IPS-18c (cell line): ENCODE data around the gene TAS2R3.
"Not testable (repeated sequence)": the region's sequence is repeated elsewhere in the genome, so short reads cannot be mapped to it uniquely, and the experiment has no call there.

ENCODE experiments used
- H3K4me3 ChIP-seq: 2 replicates; pipeline ENCODE4 v1.7.0; 2013; ENCODE audit warnings: low read depth, mild to moderate bottlenecking, low read length, moderate library complexity; ENCODE audit not compliant: insufficient read depth
- H3K9me3 ChIP-seq: one replicate; pipeline ENCODE4 v1.6.1; 2013; ENCODE audit warnings: mild to moderate bottlenecking, low read length, moderate library complexity; ENCODE audit not compliant: control insufficient read depth, insufficient read depth

Gene TAS2R3

DNA sequence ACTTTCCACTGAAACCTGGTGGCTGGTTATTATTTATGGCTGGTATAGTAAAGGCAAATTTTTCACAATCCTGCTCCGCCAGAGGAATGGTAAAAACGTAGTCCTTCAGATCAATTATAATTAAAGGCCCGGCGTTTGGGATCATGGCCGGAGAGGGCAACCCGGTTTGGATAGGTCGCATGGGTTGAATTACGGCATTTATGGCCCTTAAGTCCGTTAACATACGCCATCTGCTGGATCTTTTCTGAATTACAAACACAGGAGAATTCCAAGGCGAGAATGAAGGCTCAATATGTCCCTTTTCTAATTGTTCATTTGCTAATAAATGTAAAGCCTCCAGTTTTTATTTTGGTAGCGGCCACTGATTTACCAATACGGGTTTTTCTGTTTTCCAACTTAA lies 11.3 kb upstream of the TAS2R3 start:
- peaks cover 2% of the 10 kb centered on the region for H3K9me3 ChIP-seq
- no peak overlapping the region for H3K4me3 ChIP-seq

DNA sequence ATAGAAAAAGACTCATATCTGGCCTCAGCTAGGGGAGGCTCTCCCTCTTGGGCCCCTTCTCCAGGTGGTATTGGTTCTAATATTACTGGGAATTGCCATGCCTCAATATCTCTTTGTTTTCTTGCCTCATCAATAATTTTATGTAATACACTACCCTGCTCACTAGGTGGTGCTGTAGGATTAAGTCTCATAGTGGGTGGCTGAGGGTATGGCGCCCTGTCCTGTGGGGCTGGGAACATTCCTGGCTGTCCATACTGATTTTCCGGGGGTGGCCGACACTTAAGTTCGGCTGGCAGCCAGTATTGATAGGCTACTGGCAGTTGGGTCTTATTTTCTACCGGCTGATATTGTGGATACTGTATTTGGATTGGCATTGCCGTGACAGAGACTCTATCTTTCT lies 9.0 kb upstream of the TAS2R3 start:
- peaks cover 2% of the 10 kb centered on the region for H3K9me3 ChIP-seq
- no peak overlapping the region for H3K4me3 ChIP-seq

DNA sequence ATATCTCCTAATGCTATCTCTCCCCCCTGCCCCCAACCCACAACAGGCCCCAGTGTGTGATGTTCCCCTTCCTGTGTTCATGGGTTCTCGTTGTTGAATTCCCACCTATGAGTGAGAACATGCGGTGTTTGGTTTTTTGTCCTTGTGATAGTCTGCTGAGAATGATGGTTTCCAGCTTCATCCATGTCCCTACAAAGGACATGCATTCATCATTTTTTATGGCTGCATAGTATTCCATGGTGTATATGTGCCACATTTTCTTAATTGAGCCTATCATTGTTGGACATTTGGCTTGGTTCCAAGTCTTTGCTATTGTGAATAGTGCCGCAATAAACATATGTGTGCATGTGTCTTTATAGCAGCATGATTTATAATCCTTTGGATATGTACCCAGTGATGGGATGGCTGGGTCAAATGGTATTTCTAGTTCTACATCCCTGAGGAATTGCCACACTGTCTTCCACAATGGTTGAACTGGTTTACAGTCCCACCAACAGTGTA lies 6.2 kb downstream of the TAS2R3 start:
- not testable (repeated sequence) for H3K9me3 ChIP-seq, H3K4me3 ChIP-seq

DNA sequence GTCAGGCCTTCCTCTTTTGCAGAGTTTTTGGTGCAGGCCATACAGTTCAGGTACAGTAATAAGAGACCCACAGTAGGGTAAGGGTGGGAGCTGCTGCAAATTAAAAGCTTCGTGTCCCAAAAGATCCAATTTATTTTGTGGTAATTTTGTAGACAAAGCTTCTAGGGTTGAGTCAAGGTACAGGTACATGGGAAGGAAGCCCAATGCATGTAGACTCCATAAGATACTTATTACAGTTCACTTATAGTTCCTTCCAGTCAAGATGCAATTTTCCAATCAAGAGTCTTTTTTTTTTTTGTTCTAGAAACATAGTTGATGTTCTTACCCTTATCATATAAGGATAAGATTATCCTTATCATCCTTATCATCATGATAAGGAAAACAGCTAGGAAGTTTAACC lies 12.5 kb downstream of the TAS2R3 start, which contains the start of gene TAS2R4:
TSS of gene TAS2R4 (plus strand) at position 301 of the 400 bp plus-strand sequence. CDS start 1,815 bp downstream, outside the sequence.
- H3K9me3 ChIP-seq = peaks cover 7% of the 10 kb centered on the region

DNA sequence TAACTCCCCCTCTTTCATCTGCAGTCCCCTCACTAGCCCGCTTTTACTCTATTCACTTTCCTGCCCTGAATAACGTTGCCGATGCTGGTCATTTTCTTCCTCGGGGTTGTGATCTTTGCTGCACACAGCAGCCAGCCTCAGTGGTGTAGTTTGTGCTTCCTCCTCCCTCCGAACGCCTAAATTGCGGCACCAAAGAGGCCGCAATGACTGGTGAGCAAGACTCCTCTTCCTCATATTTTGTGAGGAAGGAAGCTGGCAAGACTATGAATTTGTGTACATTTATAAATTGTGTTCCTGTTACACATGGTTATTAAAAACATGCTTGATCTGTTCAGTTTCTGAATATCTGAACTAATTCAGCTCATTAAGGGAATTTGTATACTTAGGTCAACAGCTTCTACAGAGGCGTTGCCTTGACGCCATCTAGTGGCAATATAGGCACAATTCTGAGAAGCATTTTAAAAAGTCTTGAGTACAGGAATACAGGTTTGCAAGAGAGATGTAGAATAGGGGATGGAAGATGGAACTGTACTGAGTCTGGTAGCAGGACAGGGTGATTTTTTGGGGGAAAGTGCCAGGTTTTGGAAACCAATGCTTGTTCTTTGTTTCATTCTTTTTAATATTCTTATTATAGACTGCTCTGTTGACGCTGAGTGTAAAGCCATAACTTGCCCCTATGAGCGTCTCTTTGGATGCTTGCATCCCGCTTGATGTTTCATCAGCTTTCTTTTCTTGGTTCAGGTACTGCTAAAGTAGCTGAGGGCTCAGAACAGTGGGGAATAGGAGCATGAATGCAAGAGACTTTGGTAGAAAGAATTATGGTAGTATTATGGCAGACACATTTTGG lies 22.0 kb downstream of the TAS2R3 start:
- Histone ChIP-seq H3K4me3 (no peak overlapping the region), H3K9me3 (no peaks in the 10 kb centered on the region)

More for the DNA sequence above, 12.5 kb downstream of the TAS2R3 start, which contains the start of gene TAS2R4:
- no peak within 1 kb of the TSS for H3K4me3 ChIP-seq

DNA sequence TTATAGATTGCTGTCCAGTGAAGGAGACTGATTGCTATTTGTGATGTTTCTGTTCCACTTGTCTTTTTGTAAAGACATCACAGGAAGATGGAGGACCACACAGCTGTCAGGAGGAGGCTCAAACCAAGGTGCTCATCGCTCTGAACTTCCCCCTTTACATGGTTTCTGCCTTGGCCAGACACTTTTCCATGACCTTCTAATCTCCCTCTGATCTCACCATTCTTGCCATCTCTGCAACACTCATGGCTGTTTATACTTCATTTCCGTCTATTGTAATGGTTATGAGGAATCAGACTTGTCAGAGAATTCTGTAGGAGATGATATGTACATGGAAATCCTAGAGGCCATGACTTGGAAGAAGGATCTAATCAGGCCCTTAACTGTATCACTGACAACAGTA lies 24.4 kb downstream of the TAS2R3 start:
- Histone ChIP-seq H3K4me3 (no peak overlapping the region), H3K9me3 (no peaks in the 10 kb centered on the region)

DNA sequence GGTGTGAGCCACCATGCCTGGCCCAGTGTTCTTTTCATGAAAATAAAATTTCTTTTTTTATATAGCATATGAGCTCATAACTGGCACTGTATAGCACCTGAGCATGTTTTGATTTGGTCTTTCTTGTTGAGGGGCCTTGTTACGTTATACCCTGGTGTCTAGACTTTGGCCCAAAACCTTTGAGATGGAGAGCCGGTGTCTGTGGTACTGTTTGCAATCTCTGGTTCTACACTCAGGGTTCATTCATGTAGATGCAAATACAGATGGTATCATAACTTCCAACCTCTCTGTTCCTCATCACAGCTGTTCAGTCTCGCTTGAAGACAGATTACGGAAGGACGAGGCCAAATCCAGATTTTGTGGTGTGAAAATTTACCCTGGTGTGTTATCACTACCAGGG lies 26.0 kb downstream of the TAS2R3 start, which contains the start of gene TAS2R5:
TSS of gene TAS2R5 (plus strand) at position 301 of the 400 bp plus-strand sequence. CDS start 145 bp downstream, outside the sequence.
- H3K9me3 ChIP-seq = no peaks in the 10 kb centered on the region
- no peak within 1 kb of the TSS for H3K4me3 ChIP-seq

DNA sequence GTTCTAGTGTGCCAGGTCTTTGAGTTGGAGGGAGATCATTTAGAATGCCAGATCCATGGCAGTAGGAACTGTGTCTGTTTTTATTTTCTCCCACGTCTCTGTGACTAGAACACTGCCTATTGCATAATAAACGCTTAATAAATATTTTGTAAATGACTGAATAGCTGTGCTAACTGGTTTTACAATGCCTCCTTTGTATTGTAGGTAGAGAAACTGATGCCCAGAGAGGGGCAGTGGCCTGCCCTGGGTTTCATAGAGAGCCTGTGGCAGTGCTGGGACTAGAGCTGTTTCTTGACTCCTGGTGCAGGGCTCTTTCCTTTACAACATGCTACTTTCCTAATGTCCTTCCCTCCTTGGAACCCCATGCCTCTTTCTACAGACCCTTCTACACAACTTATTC lies 28.6 kb downstream of the TAS2R3 start:
- H3K4me3 ChIP-seq = no peak overlapping the region
- no peaks in the 10 kb centered on the region for H3K9me3 ChIP-seq
